ENCODE data around the gene ME1.
"Not testable (repeated sequence)": the region's sequence is repeated elsewhere in the genome, so short reads cannot be mapped to it uniquely, and the experiment has no call there.

The ME1 gene

DNA sequence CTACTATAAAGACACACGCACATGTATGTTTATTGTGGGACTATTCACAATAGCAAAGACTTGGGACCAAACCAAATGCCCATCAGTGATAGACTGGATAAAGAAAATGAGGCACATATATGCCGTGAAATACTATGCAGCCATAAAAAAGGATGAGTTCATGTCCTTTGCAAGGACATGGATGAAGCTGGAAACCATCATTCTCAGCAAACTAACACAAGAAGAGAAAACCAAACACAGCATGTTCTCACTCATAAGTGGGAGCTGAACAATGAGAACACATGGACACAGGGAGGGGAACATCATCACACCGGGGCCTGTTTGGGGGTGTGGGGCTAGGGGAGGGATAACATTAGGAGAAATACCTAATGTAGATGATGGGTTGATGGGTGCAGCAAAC, 174.1 kb downstream of the ME1 start:
- DNase-seq: not testable (repeated sequence)

GRCh38 chr6:83252719-83253118, 178.1 kb downstream of the ME1 start:
- peak; percentile 44 for DNase-seq

- no peak for DNase-seq
These were observed 180.6 kb downstream of the ME1 start for GRCh38 chr6:83250235-83250634.

- DNase-seq: no peak
These were observed 183.4 kb downstream of the ME1 start for GRCh38 chr6:83247471-83247870.

- peak; percentile 92 for DNase-seq
These were observed 199.7 kb downstream of the ME1 start for GRCh38 chr6:83231146-83231545.

- no peak for DNase-seq
These were observed 204.3 kb downstream of the ME1 start for GRCh38 chr6:83226517-83226916.

GRCh38 chr6:83221889-83222479, 208.9 kb downstream of the ME1 start:
- DNase-seq: peak; percentile 51

DNA sequence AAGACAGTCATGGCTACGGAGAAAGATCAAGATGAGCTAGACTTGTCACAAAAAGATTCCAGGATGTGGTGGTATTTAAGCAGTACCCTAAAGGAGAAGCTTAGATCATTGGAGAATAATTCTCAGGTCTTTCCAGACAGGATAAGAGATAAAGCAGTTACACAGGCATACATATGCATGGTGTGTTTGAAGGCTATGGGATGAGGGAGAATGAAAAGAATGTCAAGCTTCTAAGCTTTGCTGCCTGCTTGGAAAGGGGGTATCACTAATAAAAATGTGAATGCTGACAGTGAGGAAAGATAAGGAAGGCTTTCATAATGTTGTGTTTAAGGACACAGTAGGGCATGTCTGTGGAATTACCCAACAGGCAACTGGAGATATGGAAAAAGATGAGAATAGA, 209.6 kb downstream of the ME1 start:
- DNase-seq: peak; percentile 42

- DNase-seq: no peak
These were observed 210.7 kb downstream of the ME1 start for GRCh38 chr6:83220121-83220520.

GRCh38 chr6:83218646-83219045, 212.2 kb downstream of the ME1 start:
- no peak for DNase-seq

GRCh38 chr6:83216806-83217205, 214.0 kb downstream of the ME1 start:
- DNase-seq: no peak

DNA sequence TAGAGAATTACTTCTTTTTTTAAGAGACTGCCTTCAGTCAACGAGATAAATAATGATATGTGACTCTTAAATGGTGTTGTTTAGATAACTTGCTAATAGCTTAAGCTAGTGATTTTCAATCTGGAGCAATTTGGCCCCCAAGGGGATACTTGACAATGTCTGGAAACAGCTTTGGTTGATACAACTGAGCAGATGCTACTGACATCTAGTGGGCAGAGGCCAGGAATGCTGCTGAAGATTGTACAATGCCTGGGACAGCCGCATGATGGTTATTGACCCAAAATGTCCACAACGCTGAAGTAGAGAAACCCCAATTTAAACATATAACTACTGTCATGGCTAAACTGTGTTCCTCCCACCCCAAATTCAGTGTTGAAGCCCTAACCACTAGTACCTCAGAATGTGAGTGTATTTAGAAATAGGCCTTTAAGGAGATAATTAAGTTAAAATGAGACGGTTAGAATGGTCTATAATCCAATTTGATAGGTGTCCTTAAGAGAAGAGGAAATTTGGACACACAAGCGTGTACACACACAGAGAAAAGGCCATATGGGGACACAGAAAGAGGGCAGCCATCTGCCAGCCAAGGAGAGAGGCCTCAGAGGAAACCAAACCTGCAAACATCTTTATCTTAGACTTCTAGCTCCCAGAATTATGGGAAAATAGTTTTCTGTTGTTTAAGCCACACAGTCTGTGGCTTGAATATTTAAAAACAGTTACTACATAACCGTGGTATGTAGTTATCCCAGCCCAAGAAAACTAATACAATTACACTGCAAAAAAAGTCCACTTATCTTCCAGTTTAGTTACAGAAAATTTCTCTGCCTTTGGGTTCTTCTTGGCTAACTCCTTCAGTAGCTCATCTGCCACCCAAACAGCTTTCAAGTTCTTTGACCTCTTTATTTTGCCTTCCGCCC, 215.5 kb downstream of the ME1 start:
- DNase-seq: peak; percentile 82

DNA sequence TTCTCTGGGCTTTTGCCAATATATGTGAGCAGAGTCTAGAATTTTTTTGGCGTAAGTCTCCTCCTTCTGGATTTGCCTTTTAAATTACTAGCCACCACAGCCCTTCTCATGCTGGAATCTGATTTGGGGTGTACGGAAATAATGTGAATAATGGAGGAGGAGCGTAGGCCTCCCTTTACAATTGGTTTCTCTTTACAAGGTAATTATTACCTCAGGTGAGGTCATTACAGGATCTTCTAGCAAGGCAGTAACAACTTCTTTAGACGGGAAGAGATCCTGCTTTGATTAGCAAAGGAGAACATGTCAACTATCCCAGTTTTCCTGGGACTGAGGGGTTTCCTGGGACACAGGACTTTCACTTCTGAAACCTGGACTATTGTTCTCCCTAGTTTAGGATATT, 228.8 kb downstream of the ME1 start:
- no peak for DNase-seq

- DNase-seq: no peak
These were observed 231.0 kb downstream of the ME1 start for GRCh38 chr6:83199863-83200225.

DNA sequence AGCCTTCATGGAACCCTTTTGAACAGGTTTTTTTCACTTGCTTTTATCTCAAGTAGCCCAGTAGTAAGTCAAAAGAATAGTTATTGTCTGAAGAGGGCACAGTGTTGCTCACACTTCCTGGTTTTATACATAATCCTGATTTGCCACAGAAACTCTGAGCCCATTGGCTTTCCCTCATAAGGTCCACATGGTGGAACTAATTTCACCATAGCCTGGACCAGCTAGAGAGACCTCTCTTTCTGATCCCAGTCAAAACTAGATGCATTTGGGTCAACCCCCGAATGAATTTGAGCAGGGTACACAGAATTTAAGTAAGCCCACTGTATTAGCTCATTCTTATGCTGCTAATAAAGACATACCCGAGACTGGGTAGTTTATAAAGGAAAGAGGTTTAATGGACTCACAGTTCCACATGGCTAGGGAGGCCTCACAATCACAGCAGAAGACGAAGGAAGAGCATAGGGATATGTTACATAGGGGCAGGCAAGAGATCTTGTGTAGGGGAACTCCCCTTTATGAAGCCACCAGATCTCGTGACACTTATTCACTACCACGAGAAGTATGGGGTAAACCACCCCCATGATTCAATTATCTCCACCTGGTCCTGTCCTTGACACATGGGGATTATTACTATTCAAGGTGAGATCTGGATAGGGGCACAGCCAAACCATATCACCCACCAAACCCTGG, 231.5 kb downstream of the ME1 start:
- no peak for DNase-seq

DNA sequence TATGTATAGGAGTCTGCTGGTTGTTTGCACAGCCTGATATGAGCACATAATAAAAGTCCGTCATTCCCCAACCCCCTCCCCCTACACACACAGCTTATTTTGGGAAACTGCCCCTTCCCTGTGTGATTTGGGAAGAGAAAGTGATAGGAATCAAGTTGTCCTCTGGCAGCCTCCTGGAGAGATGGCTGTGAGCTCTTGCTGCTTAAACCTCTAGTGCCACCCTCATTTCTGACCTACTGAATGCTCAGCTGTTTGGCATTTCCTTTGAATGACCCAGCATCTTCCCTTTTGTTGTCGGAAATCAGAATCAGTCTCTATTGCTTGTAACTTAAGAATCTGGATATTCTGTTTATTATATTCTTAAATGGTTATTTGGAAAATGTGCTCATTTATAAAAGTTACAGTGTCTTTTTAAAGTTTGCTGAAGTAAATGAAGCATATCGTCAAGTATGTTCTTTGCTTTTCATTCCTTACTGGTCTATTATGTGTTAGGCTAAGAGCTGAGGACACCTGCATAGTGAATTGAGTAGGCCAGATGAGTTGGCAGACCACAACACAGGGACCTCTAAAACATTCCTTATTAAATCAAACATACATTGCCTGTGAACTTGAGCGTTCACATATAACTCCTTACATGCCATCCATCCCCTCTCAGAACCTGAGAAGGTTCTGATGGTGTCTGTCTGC, 232.2 kb downstream of the ME1 start:
- peak; percentile 27 for DNase-seq

GRCh38 chr6:83193747-83194566, 236.9 kb downstream of the ME1 start:
- no peak for DNase-seq

DNA sequence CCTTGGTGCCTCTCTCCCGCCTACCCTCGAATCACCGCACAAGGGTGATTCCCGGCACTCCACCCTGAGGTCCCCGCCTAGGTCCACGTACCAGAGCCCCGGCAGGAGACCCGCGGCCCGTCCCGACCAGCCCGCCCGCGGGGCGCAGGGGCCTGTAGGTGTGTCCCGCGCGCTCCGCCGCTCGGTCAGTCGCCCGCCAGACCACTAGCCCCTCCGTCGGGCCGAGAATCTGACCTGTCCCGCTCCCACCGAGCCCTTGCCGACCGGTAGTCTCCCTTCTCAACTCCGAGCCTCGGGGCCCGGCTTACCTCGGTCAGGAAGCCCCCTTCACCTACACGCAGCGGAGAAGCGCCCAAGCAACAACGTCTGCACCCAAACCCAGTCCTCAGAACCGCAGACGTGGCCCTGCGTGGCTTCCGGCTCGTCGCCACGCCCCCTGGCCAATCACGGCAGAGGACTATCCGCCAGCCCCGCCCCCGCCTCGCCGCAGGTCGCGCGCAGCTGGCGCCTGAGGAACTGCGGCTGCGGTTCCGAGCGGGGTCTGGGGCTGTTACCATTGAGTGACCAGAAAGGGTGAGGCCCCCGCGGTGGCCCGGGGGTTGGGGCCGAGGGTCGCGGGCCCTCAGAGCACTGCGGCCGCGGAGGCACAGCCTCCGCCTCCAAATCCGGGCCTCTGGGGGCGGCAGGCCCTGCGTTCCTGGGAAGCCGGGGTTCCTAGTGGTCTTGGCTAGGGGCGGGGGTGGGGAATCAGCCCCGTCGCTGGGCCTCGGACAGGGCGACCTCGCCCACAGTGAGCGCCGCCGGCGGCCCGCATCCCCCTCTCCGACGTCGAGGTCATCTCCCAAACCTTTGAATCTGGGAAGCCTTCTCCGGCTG, 237.7 kb downstream of the ME1 start, which contains the start of the genes PGM3 and RWDD2A:
TSS of gene PGM3 (minus strand) at position 395 of the 876 bp plus-strand sequence. CDS start 2,253 bp downstream, outside the sequence.
TSS of gene RWDD2A (plus strand) at position 487 of the 876 bp plus-strand sequence. CDS start 1,095 bp downstream, outside the sequence.
- DNase-seq: peak; percentile 85

- no peak for DNase-seq
These were observed 238.4 kb downstream of the ME1 start for GRCh38 chr6:83192456-83192855.

DNA sequence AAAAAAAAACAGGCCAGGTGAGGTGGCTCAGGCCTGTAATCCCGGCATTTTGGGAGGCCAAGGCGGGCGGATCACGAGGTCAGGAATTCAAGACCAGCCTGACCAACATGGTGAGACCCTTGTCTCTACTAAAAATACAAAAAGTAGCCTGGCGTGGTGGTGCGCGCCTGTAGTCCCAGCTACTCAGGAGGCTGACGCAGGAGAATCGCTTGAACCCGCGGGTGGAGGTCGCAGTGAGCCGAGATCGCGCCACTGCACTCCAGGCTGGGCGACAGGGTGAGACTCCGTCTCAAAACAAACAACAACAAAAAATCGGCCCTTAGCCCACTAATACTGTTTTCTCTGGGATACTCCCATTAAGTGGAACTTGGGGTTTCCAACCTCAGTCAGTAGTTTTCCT, 238.9 kb downstream of the ME1 start:
- DNase-seq: not testable (repeated sequence)

DNA sequence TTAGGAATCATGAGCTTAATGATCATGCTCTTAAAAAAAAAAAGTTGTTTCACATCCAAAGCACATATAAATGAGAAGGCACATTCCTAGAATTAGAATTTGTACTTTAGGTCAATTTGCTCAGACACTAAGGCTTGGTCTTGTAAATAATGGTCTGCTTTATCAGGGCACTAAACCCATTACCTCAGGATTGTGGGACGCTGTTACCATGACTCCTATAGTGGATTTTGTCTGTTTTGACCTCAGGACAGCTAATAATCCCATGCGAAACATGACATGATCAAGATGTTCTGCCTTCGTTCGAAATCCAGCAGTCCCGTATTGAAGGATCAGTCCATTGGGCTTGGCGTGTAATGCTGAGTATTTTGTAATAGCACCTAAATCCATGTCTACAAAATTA, 240.2 kb downstream of the ME1 start:
- DNase-seq: no peak
